ENCODE measurements around the gene OPCML.

Gene OPCML

DNA sequence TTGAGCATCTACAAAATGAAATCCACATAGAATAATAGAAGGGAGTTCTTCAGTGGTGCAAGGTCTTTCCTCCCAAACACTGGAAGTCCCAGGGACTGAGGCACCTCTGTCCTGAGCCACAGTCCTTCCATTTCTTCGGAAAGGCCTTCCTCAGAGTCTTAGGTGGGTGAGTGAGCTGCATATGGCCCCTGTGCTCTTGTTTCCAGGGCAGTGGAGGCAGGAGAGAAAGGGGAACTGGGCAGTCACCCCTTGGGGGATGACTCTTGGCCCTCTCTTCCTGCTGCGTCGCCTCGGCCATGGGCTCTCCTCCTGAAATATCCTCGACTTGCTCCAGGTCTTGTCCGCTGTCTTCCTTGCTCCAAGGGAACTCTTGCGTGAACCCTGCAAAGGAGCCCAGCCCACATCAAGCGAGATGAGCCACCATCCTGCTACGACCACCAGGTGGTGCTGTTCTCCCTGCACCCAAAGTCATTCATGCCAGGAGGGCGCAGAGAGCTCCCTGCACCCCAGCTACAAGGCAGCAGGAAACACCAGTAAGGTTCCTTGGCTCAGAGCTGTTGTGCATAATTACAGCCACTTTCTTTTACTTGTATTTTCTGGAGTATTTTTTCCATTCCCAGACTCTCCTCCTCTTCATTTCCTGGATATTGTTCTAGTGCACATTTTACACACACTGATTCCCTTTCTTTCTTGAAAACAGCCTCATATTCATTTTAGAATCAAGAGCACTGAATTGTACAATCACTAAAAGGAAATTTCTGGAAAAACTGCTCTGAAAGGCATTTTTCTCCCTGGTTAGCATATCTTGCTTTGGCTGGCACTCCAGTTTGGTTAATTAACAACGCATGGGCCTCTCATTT is 397.8 kb downstream of the OPCML start:
- Mint-ChIP-seq H3K27ac (no peak overlapping the region), H3K4me3 (no peak overlapping the region), H3K9me3 (no peaks in the 10 kb centered on the region), H3K4me1 (no peaks in the 10 kb centered on the region), H3K36me3 (no peaks in the 10 kb centered on the region), H3K27me3 (peaks cover 2% of the 10 kb centered on the region)

DNA sequence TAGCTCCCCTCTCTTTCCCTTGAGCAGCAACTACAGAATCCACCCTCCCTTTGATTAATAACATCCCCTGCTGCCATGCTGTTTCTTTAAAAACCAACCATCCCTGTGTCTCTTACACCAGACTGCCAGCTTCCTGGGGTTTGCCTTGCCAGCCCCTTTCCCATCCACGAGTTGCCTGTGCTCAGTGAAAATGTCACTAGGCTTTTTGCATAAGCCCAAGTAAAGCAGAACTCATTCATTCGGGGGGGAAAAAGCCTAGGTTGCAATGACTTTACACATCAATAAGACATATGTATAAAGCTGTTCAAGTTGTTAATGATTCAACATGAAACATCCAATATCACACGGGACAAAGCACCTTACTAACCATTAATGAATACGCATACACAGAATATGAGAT is 398.7 kb downstream of the OPCML start:
- no peaks in the 10 kb centered on the region for H3K9me3 Mint-ChIP-seq
- no peak overlapping the region for H3K4me3 Mint-ChIP-seq
- no peaks in the 10 kb centered on the region for H3K36me3 Mint-ChIP-seq
- no peaks in the 10 kb centered on the region for H3K4me1 Mint-ChIP-seq
- no peak overlapping the region for H3K27ac Mint-ChIP-seq
- H3K27me3 Mint-ChIP-seq, result peaks cover 2% of the 10 kb centered on the region

DNA sequence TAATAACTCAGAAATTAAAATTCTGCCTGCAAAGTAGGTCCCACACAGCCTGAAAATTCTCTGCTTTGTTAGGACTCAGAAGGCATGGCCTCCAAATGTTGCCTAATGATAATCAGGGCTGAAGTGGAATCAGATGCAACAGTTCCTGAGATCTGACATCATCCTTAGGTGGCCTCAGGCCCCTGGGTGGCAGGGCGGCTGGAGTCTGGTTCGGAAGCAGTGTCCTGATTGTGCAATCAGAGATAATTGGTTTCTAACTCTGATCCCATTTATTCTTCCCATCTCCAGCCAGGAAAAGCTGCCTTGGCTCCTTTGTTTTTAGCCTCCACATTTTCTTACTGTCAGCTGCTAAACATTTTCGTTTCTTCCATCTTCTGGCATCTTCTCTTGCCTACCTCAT is 399.3 kb downstream of the OPCML start:
- no peaks in the 10 kb centered on the region for H3K4me1 Mint-ChIP-seq
- no peak overlapping the region for H3K4me3 Mint-ChIP-seq
- H3K27ac Mint-ChIP-seq, result no peak overlapping the region
- H3K36me3 Mint-ChIP-seq, result no peaks in the 10 kb centered on the region
- H3K27me3 Mint-ChIP-seq, result peaks cover 2% of the 10 kb centered on the region
- H3K9me3 Mint-ChIP-seq, result no peaks in the 10 kb centered on the region

DNA sequence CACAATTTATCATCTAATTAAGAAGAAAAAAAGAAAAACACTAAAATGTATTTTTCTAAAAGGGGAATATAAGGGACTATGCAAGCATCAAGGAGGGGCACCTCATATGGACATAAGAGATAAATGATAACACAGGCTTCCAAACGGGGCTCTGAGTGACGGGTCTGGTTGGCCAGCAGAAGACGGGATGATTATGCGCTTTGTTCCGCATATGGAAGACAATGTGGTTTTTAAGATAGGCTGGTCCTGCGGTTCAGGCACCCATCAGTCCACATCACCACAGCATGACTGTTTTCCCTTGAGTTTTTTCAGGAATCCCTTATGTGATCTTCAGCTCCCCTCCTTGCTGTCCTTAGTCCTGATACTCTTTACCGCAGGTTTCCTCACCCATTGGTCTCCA is 404.6 kb downstream of the OPCML start:
- Mint-ChIP-seq H3K36me3 (no peaks in the 10 kb centered on the region), H3K27ac (no peak overlapping the region), H3K4me3 (no peak overlapping the region), H3K27me3 (peaks cover 2% of the 10 kb centered on the region), H3K4me1 (no peaks in the 10 kb centered on the region), H3K9me3 (no peaks in the 10 kb centered on the region)

DNA sequence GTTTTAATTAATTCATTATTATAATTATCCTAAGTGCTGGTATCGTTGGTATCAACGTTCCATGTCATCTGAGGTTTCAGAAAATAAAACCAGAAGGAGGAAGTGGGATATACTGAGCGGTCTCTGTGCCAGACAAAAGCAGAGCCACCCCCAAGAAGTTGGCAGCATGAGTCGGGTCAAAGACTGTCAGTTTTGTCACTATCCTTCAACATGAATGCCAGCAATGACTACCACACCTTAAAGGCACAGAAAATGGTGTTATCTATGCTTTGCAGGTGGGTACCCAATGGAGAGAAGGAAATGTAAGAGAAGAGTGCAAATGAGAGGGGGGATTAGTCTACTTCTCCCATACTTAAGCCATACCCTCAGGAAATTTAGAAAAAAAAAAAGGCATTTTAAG is 408.5 kb downstream of the OPCML start:
- no peaks in the 10 kb centered on the region for H3K27me3 Mint-ChIP-seq
- no peaks in the 10 kb centered on the region for H3K9me3 Mint-ChIP-seq
- H3K36me3 Mint-ChIP-seq, result no peaks in the 10 kb centered on the region
- H3K27ac Mint-ChIP-seq, result no peak overlapping the region
- no peak overlapping the region for H3K4me3 Mint-ChIP-seq
- H3K4me1 Mint-ChIP-seq, result no peaks in the 10 kb centered on the region

DNA sequence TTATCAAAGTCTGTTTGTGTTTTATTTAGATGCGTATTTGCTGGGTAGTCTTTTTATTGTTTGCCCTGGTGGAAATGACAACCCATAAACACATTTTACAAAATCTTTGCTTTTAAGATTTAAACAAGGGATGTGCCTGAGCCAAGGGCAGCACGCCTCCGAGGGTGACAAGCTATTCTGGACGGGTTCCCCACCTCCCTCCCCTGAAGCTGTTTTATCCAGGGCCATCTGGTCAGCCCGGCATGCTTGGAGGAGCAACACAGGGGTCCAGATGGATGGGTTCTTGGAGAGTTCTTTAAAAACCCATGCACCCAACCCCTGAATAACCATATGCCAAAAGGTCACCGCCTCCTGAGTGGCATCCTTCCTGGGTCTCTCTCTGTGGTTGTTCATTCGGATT is 408.9 kb downstream of the OPCML start:
- Mint-ChIP-seq H3K36me3 (no peaks in the 10 kb centered on the region), H3K9me3 (no peaks in the 10 kb centered on the region), H3K27ac (no peak overlapping the region), H3K4me1 (no peaks in the 10 kb centered on the region), H3K27me3 (no peaks in the 10 kb centered on the region), H3K4me3 (no peak overlapping the region)

DNA sequence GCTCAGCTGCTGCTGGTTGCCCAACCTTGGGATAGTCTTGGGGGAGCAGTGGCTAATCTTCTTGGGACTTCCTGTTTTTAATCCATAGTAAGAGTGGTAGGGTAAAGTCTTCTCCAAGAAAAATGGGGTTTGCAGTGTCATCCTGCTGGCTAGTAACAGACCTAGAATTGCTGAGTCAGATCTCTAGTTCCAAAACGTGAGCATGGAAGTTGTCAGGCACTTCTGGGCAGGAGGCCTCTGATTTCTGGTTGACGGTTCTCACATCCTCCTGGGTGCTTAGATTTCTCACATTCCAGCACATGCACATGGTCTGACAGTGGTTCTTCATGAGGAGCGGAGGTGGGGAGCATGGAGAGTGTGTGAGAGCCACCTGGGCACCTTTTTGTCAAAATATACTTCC is 410.0 kb downstream of the OPCML start:
- no peak overlapping the region for H3K27ac Mint-ChIP-seq
- H3K4me1 Mint-ChIP-seq, result no peaks in the 10 kb centered on the region
- no peaks in the 10 kb centered on the region for H3K27me3 Mint-ChIP-seq
- no peaks in the 10 kb centered on the region for H3K9me3 Mint-ChIP-seq
- H3K36me3 Mint-ChIP-seq, result no peaks in the 10 kb centered on the region
- no peak overlapping the region for H3K4me3 Mint-ChIP-seq

DNA sequence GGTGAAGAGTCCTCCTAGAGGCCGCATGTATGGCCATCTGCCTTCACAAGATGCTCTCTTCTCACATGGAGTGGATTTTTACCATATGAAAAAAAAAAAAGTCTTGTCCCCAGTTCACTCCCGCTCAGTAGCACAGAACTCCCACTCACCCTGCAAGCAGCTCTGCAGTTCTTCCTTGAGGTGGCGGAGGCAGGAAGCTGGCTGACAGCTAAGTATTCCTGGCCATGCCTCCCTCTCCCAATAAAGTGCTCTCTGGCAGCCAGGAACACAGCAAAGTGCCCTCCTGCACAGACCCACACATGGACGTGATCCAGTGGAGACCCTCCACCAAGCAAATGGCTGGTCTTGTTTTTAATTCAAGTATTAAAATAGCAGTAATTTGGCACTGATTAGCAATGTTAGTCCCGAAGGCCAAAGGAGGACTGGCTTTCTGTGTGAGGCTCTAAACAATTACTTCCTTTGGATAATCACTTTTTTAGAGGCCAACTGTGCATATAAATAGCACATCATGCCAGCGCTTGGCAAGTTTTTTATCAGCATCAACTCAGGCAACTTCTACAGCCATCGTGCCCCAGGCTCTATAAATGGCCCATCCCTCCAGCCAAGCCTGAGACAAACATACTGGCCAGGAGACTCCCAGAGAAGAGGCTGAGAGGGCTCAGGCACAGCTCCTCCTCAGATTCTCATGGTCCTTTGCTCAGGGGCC is 413.6 kb downstream of the OPCML start:
- no peak overlapping the region for H3K27ac Mint-ChIP-seq
- H3K4me3 Mint-ChIP-seq, result no peak overlapping the region
- no peaks in the 10 kb centered on the region for H3K4me1 Mint-ChIP-seq
- H3K9me3 Mint-ChIP-seq, result no peaks in the 10 kb centered on the region
- no peaks in the 10 kb centered on the region for H3K27me3 Mint-ChIP-seq
- no peaks in the 10 kb centered on the region for H3K36me3 Mint-ChIP-seq

DNA sequence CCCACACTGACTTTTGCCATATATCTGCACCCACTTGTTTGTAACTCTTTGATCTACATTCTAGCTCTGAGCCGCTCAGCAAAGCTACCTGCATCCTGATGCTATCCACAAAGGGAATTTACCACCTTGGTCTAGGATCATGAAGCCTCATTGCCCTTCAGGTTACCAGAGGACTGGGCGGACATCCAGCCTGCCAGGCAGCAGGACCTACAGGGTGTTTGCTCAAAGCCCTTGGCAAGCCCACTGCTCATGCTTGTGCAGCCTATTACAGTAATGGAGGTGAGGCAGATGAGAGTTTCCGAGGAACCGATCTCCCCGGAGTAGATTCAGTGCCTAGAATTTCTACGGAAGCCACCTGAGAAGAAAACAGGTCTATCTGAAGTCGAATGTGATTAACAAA is 417.2 kb downstream of the OPCML start:
- H3K36me3 Mint-ChIP-seq, result no peaks in the 10 kb centered on the region
- H3K27ac Mint-ChIP-seq, result no peak overlapping the region
- no peaks in the 10 kb centered on the region for H3K4me1 Mint-ChIP-seq
- H3K4me3 Mint-ChIP-seq, result no peak overlapping the region
- H3K9me3 Mint-ChIP-seq, result no peaks in the 10 kb centered on the region
- H3K27me3 Mint-ChIP-seq, result no peaks in the 10 kb centered on the region

DNA sequence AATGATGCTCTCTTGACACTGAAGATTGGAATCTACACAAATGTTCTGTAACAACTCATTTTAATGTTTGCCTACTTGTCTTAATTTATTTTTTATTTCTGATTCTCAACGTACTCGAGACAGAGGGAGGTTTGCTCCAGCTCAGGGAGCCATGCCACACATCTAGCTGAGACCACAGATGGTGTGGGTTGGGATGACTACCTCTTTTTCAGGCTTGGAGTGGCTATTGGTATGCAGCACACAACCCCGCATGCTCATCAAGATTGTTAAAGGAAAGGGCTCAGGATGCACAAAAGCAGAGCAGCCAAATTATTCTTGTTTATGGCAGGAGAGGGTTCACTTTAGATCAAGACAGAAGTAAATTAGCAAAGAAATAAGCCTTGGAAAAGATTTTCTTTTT is 424.5 kb downstream of the OPCML start:
- Mint-ChIP-seq H3K4me1 (no peaks in the 10 kb centered on the region), H3K36me3 (no peaks in the 10 kb centered on the region), H3K27ac (no peak overlapping the region), H3K27me3 (no peaks in the 10 kb centered on the region), H3K9me3 (no peaks in the 10 kb centered on the region), H3K4me3 (no peak overlapping the region)

DNA sequence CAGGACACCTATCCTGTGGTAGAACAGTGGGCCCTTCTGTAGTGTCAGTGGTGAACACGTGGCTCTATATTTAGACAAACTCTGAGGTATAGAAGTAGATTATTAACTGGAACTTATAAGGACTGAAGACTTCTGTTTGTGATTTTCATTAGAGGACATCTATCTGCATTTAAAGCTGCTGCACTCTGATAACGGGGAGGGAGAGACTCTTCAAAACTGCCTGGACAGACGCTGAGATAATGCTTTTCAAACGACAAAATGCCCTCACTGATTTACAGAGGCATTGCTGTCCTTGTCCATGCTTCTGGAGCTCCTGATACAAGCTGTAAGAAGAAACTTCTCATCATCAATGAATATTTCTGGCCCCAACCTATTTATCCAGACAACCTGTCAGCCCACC is 425.2 kb downstream of the OPCML start:
- no peak overlapping the region for H3K27ac Mint-ChIP-seq
- H3K36me3 Mint-ChIP-seq, result no peaks in the 10 kb centered on the region
- no peak overlapping the region for H3K4me3 Mint-ChIP-seq
- H3K27me3 Mint-ChIP-seq, result no peaks in the 10 kb centered on the region
- no peaks in the 10 kb centered on the region for H3K9me3 Mint-ChIP-seq
- H3K4me1 Mint-ChIP-seq, result no peaks in the 10 kb centered on the region

DNA sequence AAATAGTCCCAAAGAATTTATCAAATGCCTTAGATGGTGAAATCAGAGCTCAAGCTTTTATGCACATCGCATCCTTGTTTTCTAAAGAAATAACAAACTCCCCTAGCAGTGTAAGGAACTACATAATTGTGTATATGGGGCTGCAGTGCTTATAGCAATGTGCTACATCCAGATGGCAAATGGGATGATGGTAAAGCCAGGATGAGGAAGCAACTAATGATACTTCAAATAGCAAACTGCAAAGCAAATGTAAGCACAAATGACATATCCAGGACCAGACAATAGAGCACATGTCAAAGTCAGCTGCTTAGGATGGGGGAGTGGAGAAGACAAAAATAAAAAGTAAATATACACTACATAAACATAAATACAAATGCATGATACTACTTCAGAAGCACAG is 425.9 kb downstream of the OPCML start:
- Mint-ChIP-seq H3K27me3 (no peaks in the 10 kb centered on the region), H3K9me3 (no peaks in the 10 kb centered on the region), H3K4me1 (no peaks in the 10 kb centered on the region), H3K36me3 (no peaks in the 10 kb centered on the region), H3K4me3 (no peak overlapping the region), H3K27ac (no peak overlapping the region)

DNA sequence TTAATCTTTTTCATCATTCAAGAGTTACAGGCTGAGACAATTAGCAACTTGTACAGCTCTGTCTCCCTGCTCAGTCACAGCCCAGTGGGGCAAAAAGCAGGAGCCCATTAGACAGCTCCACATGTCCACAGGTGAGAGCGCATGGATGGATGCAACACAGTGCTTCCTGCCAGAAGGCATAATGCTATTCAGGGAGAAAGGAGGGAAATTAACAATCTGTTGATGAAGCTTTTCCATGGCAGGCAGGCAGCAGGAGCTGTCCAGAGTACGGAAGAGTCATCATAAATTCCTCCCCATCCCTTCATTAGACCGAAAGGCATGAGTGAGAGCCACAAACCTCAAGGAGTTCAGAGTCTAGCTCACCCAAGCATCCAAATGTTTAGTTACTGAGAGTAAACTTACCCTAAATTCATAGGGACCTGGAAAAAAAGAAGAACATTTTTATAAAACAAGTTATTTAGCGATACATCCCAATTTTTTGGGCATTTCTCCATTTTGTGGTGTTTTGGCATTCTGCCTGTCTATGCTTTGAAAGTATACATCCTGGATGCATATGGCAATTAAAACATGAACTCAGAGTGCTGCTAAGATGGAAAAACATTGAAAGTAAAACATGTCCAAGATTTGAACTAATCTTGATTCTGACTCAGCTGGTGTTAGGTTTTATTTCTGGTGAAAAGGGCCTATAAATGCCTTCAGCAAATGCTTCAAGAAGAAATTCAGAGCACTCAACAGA is 428.1 kb downstream of the OPCML start:
- Mint-ChIP-seq H3K27ac (no peak overlapping the region), H3K4me3 (no peak overlapping the region), H3K27me3 (no peaks in the 10 kb centered on the region)

DNA sequence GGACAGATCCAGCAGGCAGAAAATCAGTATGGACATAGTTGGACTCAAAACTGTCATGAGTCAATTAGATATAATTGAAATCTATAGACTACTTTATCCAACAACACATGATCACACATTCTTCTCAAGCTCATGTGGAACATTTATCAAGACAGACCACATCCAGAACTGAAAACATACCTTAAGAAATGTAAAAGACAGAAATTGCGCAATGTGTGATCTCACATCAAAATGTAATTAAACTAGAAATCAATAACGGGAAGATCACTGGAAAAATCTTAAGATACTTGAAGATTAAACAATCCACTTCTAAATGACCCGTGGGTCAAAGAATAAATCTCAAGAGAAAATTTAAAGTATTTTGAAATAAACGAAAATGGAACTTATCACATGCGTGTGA is 435.3 kb downstream of the OPCML start:
- Mint-ChIP-seq H3K9me3 (peaks cover 19% of the 10 kb centered on the region), H3K27ac (no peak overlapping the region), H3K4me1 (no peaks in the 10 kb centered on the region), H3K4me3 (no peak overlapping the region), H3K36me3 (no peaks in the 10 kb centered on the region), H3K27me3 (peaks cover 4% of the 10 kb centered on the region)

More for the DNA sequence above, 428.1 kb downstream of the OPCML start:
- Mint-ChIP-seq H3K4me1 (no peaks in the 10 kb centered on the region), H3K36me3 (no peaks in the 10 kb centered on the region), H3K9me3 (no peaks in the 10 kb centered on the region)

DNA sequence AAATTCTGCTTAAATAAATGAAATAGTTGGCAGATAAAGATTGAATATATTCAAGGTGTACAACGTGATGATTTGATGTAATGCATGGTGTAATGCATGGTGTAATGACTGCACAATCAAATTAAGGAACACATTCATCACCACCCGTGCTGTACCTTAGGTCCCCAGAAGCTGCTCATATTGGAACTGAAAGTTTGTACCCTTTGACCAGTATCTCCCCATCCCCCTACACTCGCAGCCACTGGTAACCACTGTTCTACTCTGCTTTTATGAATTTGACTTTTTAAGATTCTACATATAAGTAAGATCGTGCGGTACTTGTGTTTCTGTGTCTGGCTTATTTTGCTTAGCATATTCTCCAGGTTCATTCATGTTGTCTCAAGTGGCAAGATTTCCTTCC is 445.8 kb downstream of the OPCML start:
- H3K9me3 Mint-ChIP-seq, result peaks cover 8% of the 10 kb centered on the region
- H3K27me3 Mint-ChIP-seq, result peaks cover 32% of the 10 kb centered on the region
- H3K4me1 Mint-ChIP-seq, result peaks cover 6% of the 10 kb centered on the region
- no peak overlapping the region for H3K27ac Mint-ChIP-seq
- H3K36me3 Mint-ChIP-seq, result no peaks in the 10 kb centered on the region
- H3K4me3 Mint-ChIP-seq, result no peak overlapping the region
